Stimulated activated naive CD8-positive, alpha-beta T cell treated with anti-CD3 and anti-CD28 coated beads, Interleukin-15, Interleukin-2, amounts not matched to agents 100 ng/mL and 50 ng/mL, for 24 hours (primary cell): Measurements from ENCODE around the gene AGXT2.
"Not testable (repeated sequence)": the region's sequence is repeated elsewhere in the genome, so short reads cannot be mapped to it uniquely, and the experiment has no call there.

Source experiments
- H3K27ac Mint-ChIP-seq: one replicate; pipeline ENCODE4 v1.8.0; 2021; ENCODE audit warnings: mild to moderate bottlenecking, mixed read lengths
- H3K27me3 Mint-ChIP-seq: one replicate; pipeline ENCODE4 v1.8.0; 2021; ENCODE audit warnings: mixed read lengths
- H3K36me3 Mint-ChIP-seq: one replicate; pipeline ENCODE4 v1.8.0; 2021; ENCODE audit warnings: low read depth, mixed read lengths
- H3K4me1 Mint-ChIP-seq: one replicate; pipeline ENCODE4 v1.8.0; 2021; ENCODE audit warnings: low read depth, mixed read lengths
- H3K4me3 Mint-ChIP-seq: one replicate; pipeline ENCODE4 v1.8.0; 2021; ENCODE audit warnings: mild to moderate bottlenecking, mixed read lengths
- H3K9me3 Mint-ChIP-seq: one replicate; pipeline ENCODE4 v1.8.0; 2021; ENCODE audit warnings: mixed read lengths

The AGXT2 gene

DNA sequence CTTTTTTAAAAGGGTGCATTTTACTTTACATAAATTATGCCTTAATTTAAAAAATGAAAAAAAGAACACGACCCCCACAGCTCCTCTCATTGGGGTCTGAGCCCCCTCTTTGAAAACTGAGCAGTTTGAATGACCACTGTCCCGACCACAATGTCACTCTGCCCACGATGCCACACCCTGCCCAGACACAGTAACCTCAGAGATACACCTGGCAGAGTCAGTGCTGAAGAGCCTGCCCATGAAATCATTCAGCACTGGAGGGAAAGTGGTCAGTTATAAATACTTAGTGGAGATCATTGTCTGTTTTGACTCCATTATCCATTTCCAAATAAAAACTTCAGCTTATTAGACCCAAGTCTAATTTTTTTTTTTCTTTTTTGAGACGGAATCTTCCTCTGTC, 69.1 kb downstream of the AGXT2 start:
- Mint-ChIP-seq H3K27ac (no peak overlapping the region), H3K4me1 (no peaks in the 10 kb centered on the region), H3K9me3 (peaks cover 3% of the 10 kb centered on the region), H3K27me3 (peaks cover 4% of the 10 kb centered on the region), H3K36me3 (no peaks in the 10 kb centered on the region), H3K4me3 (no peak overlapping the region)

DNA sequence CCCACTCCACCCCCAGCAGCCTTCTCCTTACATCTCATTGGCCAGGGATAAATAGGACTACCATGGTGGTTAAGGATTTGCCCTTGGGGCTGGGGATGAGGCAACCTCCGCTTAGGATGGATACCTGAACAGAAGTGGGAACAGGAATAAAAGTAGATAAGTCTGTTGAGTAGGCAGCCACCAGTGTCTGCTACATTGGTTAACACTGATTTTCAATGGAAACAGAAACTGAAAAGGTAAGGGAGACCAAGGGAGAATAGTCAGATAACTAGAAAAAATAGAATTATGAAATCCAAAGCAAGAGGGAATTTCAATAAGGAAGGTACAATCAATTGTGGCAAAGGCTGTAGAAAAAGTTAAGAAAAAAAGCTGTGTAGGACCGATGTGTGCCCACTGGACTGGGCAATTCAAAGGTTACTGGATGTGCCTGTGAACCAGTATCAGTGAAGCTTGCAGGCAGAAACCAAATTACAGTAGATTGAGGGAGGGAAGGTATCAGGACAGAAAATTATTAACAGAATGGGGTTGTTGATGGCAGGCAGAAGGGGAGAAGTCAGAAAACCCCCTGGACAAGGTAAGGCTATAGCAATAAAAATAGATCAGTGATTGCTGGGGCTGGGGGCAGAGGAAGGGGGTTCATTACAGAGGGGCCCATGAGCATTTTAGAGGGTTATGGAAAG, 69.7 kb downstream of the AGXT2 start:
- Mint-ChIP-seq H3K9me3 (peaks cover 3% of the 10 kb centered on the region), H3K27ac (no peak overlapping the region), H3K36me3 (no peaks in the 10 kb centered on the region), H3K27me3 (peaks cover 3% of the 10 kb centered on the region), H3K4me1 (no peaks in the 10 kb centered on the region), H3K4me3 (no peak overlapping the region)

- no peak overlapping the region for H3K27ac Mint-ChIP-seq
- H3K4me1 Mint-ChIP-seq = no peaks in the 10 kb centered on the region
- no peaks in the 10 kb centered on the region for H3K9me3 Mint-ChIP-seq
- H3K4me3 Mint-ChIP-seq = no peak overlapping the region
- H3K36me3 Mint-ChIP-seq = no peaks in the 10 kb centered on the region
- no peaks in the 10 kb centered on the region for H3K27me3 Mint-ChIP-seq
Measured at GRCh38 chr5:34976347-34976746, 71.4 kb downstream of the AGXT2 start.

GRCh38 chr5:34971655-34972054, 76.1 kb downstream of the AGXT2 start:
- not testable (repeated sequence) for H3K4me3 Mint-ChIP-seq, H3K27me3 Mint-ChIP-seq, H3K4me1 Mint-ChIP-seq

DNA sequence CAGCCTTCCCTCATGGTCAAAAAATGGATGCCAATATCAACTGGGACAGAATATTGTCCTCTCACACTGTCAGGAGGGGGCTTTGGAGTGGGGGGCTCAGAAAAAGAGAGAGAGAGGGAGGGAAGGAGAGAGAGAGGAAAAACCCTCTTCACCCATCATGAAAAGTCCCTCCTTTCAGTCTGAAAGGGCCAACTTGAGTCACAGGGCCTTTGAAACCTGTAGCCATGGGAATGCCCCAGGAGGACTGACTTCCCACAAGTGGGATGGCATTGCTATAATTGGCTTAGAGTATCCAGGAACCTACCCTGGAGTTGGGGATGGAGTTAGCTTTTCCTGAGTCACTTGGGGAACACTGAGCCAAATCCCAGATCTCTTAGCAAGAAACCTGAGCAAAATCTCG, 77.2 kb downstream of the AGXT2 start:
- Mint-ChIP-seq H3K4me3 (no peak overlapping the region), H3K27ac (no peak overlapping the region), H3K9me3 (peaks cover 13% of the 10 kb centered on the region), H3K36me3 (peaks cover 23% of the 10 kb centered on the region), H3K4me1 (no peaks in the 10 kb centered on the region), H3K27me3 (no peaks in the 10 kb centered on the region)

More at GRCh38 chr5:34971655-34972054, 76.1 kb downstream of the AGXT2 start:
- peaks cover 12% of the 10 kb centered on the region for H3K36me3 Mint-ChIP-seq
- H3K9me3 Mint-ChIP-seq, H3K27ac Mint-ChIP-seq: not testable (repeated sequence)

GRCh38 chr5:34968258-34968657, 79.5 kb downstream of the AGXT2 start:
- no peak overlapping the region for H3K27ac Mint-ChIP-seq

GRCh38 chr5:34967540-34967939, 80.2 kb downstream of the AGXT2 start:
- Mint-ChIP-seq H3K4me1 (no peaks in the 10 kb centered on the region), H3K27me3 (no peaks in the 10 kb centered on the region), H3K9me3 (peaks cover 14% of the 10 kb centered on the region), H3K27ac (no peak overlapping the region), H3K4me3 (no peak overlapping the region), H3K36me3 (peaks cover 28% of the 10 kb centered on the region)

More at GRCh38 chr5:34968258-34968657, 79.5 kb downstream of the AGXT2 start:
- Mint-ChIP-seq H3K4me3 (no peak overlapping the region), H3K36me3 (peaks cover 28% of the 10 kb centered on the region), H3K4me1 (no peaks in the 10 kb centered on the region), H3K27me3 (no peaks in the 10 kb centered on the region), H3K9me3 (peaks cover 14% of the 10 kb centered on the region)

DNA sequence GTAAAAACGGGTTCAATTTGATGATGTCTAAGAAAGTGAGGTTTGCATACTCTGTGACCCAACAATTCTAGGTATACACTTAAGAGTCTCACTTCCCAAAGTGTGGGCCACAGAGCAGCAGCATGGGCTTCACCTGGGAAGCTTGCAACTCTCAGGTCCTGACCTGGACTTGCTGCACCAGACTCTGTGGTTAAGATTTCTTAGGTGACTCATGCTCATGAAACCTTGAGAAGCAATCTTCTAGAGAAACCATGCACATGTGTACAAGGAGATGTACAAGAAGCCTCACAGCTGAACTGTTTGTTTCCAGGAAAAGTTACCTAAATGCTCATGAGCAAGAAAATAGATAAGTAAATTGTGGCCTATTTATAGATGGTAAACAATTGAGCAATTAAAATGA, 88.4 kb downstream of the AGXT2 start:
- H3K9me3 Mint-ChIP-seq = no peaks in the 10 kb centered on the region
- H3K36me3 Mint-ChIP-seq = peaks cover 13% of the 10 kb centered on the region
- H3K27me3 Mint-ChIP-seq = no peaks in the 10 kb centered on the region
- no peak overlapping the region for H3K4me3 Mint-ChIP-seq
- H3K4me1 Mint-ChIP-seq = peaks cover 11% of the 10 kb centered on the region
- no peak overlapping the region for H3K27ac Mint-ChIP-seq

- H3K4me3 Mint-ChIP-seq = no peak overlapping the region
- peaks cover 11% of the 10 kb centered on the region for H3K4me1 Mint-ChIP-seq
- H3K27ac Mint-ChIP-seq = peak overlapping the region; percentile 69
- H3K36me3 Mint-ChIP-seq = peaks cover 19% of the 10 kb centered on the region
- H3K27me3 Mint-ChIP-seq = no peaks in the 10 kb centered on the region
- H3K9me3 Mint-ChIP-seq = no peaks in the 10 kb centered on the region
Measured at GRCh38 chr5:34957857-34958690, 89.7 kb downstream of the AGXT2 start.

GRCh38 chr5:34957321-34957720, 90.4 kb downstream of the AGXT2 start:
- peaks cover 11% of the 10 kb centered on the region for H3K4me1 Mint-ChIP-seq

More at GRCh38 chr5:34957321-34957720, 90.4 kb downstream of the AGXT2 start:
- no peaks in the 10 kb centered on the region for H3K9me3 Mint-ChIP-seq
- H3K36me3 Mint-ChIP-seq = peaks cover 25% of the 10 kb centered on the region
- H3K27ac Mint-ChIP-seq = no peak overlapping the region
- H3K4me3 Mint-ChIP-seq = no peak overlapping the region
- H3K27me3 Mint-ChIP-seq = no peaks in the 10 kb centered on the region
